Measurements from ENCODE around the gene CWF19L2. TPM values are rescaled to one million over a fixed set of nuclear protein-coding genes. Genes with fewer than 3 reads are reported as not detected.

Gene CWF19L2
- total RNA-seq, 1 experiment from 2014 or later: 7.0 TPM

- H3K9me3 ChIP-seq (ENCODE audit: control insufficient read depth in 1 of 2, insufficient read depth in 1 of 2, low read depth in 1 of 2, low read length in 2 of 2): no peaks in the 10 kb centered on the region
- no peak for TF ChIP-seq SIN3A (IDR thresholded peaks at IDR 0.05; ENCODE audit: low read depth)
- TF ChIP-seq CTCF (IDR thresholded peaks at IDR 0.05 in 2 of 3, conservative IDR thresholded peaks at IDR 0.05 in 1 of 3; ENCODE audit: borderline replicate concordance in 1 of 3, insufficient read depth in 1 of 3, low read depth in 2 of 3, low read length in 2 of 3): no peak
- no peak for TF ChIP-seq EGR1 (IDR thresholded peaks at IDR 0.05; ENCODE audit: low read depth)
- no peak for TF ChIP-seq YY1 (IDR thresholded peaks at IDR 0.05; ENCODE audit: extremely low read depth, insufficient replicate concordance, low read depth, low read length)
- no peak for TF ChIP-seq RAD21 (IDR thresholded peaks at IDR 0.05; ENCODE audit: low read depth)
- no peak for TF ChIP-seq SRF (IDR thresholded peaks at IDR 0.05; ENCODE audit: low read depth)
- TF ChIP-seq JUND (IDR thresholded peaks at IDR 0.05): no peak
- TF ChIP-seq SP1 (IDR thresholded peaks at IDR 0.05; ENCODE audit: low read depth): no peak
- no peak for TF ChIP-seq POLR2A (IDR thresholded peaks at IDR 0.05; ENCODE audit: borderline replicate concordance, extremely low read depth, insufficient read depth, insufficient read length)
- TF ChIP-seq TCF7L2 (IDR thresholded peaks at IDR 0.05; ENCODE audit: borderline replicate concordance, extremely low read depth, insufficient read depth, insufficient read length): no peak
- TF ChIP-seq ZNF274 (IDR thresholded peaks at IDR 0.05; ENCODE audit: low read depth, low read length): no peak
- TF ChIP-seq EZH2phosphoT487 (IDR thresholded peaks at IDR 0.05; ENCODE audit: borderline replicate concordance): no peak
- no peak for TF ChIP-seq ZFX (IDR thresholded peaks at IDR 0.05)
- no peak for TF ChIP-seq REST (IDR thresholded peaks at IDR 0.05; ENCODE audit: low read depth)
- no peak overlapping the region for H3K27ac ChIP-seq (ENCODE audit: low read depth, low read length)
- H3K9ac ChIP-seq (ENCODE audit: low read length): no peak overlapping the region
- ChIA-PET RAD21 (ENCODE audit: low non-redundant PET in 1 of 2, low total read pairs in 2 of 2, uncharacterized antibody in 2 of 2, unreplicated experiment in 2 of 2) (no interaction called here), CTCF (no interaction called here), POLR2A (no interaction called here)
- ATAC-seq: no peak
- no peak for DNase-seq (ENCODE audit: low read depth, low spot score)
- H3K4me2 ChIP-seq (ENCODE audit: low read length): no peak overlapping the region
- H3K4me3 ChIP-seq (replicated peaks in 1 of 2; ENCODE audit: low read depth in 1 of 2, low read length in 2 of 2): no peak overlapping the region
- H3K9me2 ChIP-seq (ENCODE audit: insufficient read depth): no peaks in the 10 kb centered on the region
- no peaks in the 10 kb centered on the region for H3K4me1 ChIP-seq (ENCODE audit: control insufficient read depth in 1 of 2, insufficient read depth in 2 of 2, low read length in 2 of 2)
- H3K27me3 ChIP-seq (ENCODE audit: insufficient read depth, low read length): no peaks in the 10 kb centered on the region
- no peak overlapping the region for H2AFZ ChIP-seq (ENCODE audit: low read depth, low read length, poor library complexity, severe bottlenecking)
- intact Hi-C loops (cut with micrococcal nuclease): no loop called here
- H4K20me1 ChIP-seq (ENCODE audit: insufficient read depth): no peaks in the 10 kb centered on the region
- H3K79me2 ChIP-seq (ENCODE audit: insufficient read depth, low read length): no peaks in the 10 kb centered on the region
- BruUV-seq (replicated peaks): no TSS peak
- no peaks in the 10 kb centered on the region; a peak in 1 of 4 replicates for H3K36me3 ChIP-seq (ENCODE audit: control insufficient read depth in 1 of 2, insufficient read depth in 2 of 2, low read length in 2 of 2)
Observed at GRCh38 chr11:107427569-107428180, 29.9 kb downstream of the CWF19L2 start.

Measured in HCT116 (cell line).